GM18526 (cell line): ENCODE data around the gene NTMT2.

Experiments used
- POLR2A ChIP-seq: IDR thresholded peaks from 3 replicates; pipeline ENCODE4 v1.6.1; 2011; ENCODE audit not compliant: insufficient read length; ENCODE audit errors: extremely low read depth

Gene NTMT2

GRCh38 chr1:170194451-170194850, 48.7 kb downstream of the NTMT2 start:
- no peak for TF ChIP-seq POLR2A

GRCh38 chr1:170196490-170197236, 50.9 kb downstream of the NTMT2 start:
- no peak for TF ChIP-seq POLR2A

- no peak for TF ChIP-seq POLR2A
Observed at GRCh38 chr1:170198090-170198489, 52.3 kb downstream of the NTMT2 start.

- no peak for TF ChIP-seq POLR2A
Observed at GRCh38 chr1:170198584-170198983, 52.8 kb downstream of the NTMT2 start.

GRCh38 chr1:170200161-170200560, 54.4 kb downstream of the NTMT2 start:
- no peak for TF ChIP-seq POLR2A

- TF ChIP-seq POLR2A, result no peak
Observed at GRCh38 chr1:170200621-170201397, 55.0 kb downstream of the NTMT2 start.

GRCh38 chr1:170203693-170204092, 57.9 kb downstream of the NTMT2 start:
- no peak for TF ChIP-seq POLR2A

- TF ChIP-seq POLR2A, result no peak
Observed at GRCh38 chr1:170204121-170204520, 58.4 kb downstream of the NTMT2 start.

GRCh38 chr1:170205301-170205700, 59.5 kb downstream of the NTMT2 start:
- no peak for TF ChIP-seq POLR2A

GRCh38 chr1:170209125-170209524, 63.4 kb downstream of the NTMT2 start:
- no peak for TF ChIP-seq POLR2A

- no peak for TF ChIP-seq POLR2A
Observed at GRCh38 chr1:170210142-170210541, 64.4 kb downstream of the NTMT2 start.

- no peak for TF ChIP-seq POLR2A
Observed at GRCh38 chr1:170213596-170213995, 67.8 kb downstream of the NTMT2 start.

- TF ChIP-seq POLR2A, result no peak
Observed at GRCh38 chr1:170214117-170215032, 68.6 kb downstream of the NTMT2 start.

- TF ChIP-seq POLR2A, result no peak
Observed at GRCh38 chr1:170215072-170215885, 69.5 kb downstream of the NTMT2 start.
